Pancreas (tissue), 10 donors: Measurements from ENCODE around the gene SRP9. TPM values are rescaled to one million over a fixed set of nuclear protein-coding genes. Genes with fewer than 3 reads are reported as not detected.

Source experiments
- ATAC-seq, 4 donors: fragments of 200-7000 bp; cut with Tn5 transposase; one replicate each; pipeline versions ENCODE4 v1.8.0 to v1.9.1; 2020; ENCODE audit warnings: mild to moderate bottlenecking in 4 of 4, moderate library complexity in 4 of 4
- DNase-seq, 6 donors: peaks; one replicate each; pipeline ENCODE4 v3.0.0-alpha.2; 2020
- FAIRE-seq: peaks from 2 replicates; lab custom pipeline; 2012; peaks lifted over from hg19 to GRCh38; lab: Jason Lieb, UNC
- H3K27ac ChIP-seq, 4 donors: fragments of 200-600 bp; sonication (generic); 1 replicate in 3 of 4; 2 replicates in 1 of 4; pipeline versions ENCODE4 v1.5.0 to v1.8.0; 2020
- H3K27me3 ChIP-seq, 4 donors: fragments of 200-600 bp; one replicate each; pipeline ENCODE4 v1.8.0; 2021
- H3K36me3 ChIP-seq, 3 donors: fragments of 200-600 bp; sonication (generic) in 1 of 3; one replicate each; pipeline versions ENCODE4 v1.5.0 to v1.8.0; 2020 to 2021
- H3K4me1 ChIP-seq, 3 donors: fragments of 200-600 bp; one replicate each; pipeline ENCODE4 v1.8.0; 2021
- H3K4me3 ChIP-seq, 4 donors: fragments of 200-600 bp; sonication (generic) in 2 of 4; one replicate each; pipeline versions ENCODE4 v1.5.0 to v1.8.0; 2020 to 2021
- H3K9me3 ChIP-seq, 4 donors: fragments of 200-600 bp; one replicate each; pipeline ENCODE4 v1.8.0; 2021
- WGBS, 2 donors: extraction: QIAGEN DNeasy Blood & Tissue Kit; methylation state at CpG; one replicate each; pipeline ENCODE4 v1.1.7; 2013; 5-methylcytosine and 5-hydroxymethylcytosine counted together
- intact Hi-C, 3 donors: fragments of 100-400 bp; cut with DNase I; formaldehyde crosslinking; loops; one replicate each; pipeline versions ENCODE4 v1.11.1 to v1.14.2; 2022
- polyA plus RNA-seq, 2 donors: library from polyadenylated mRNA; stranded (reverse); fragments of 200-250 nt; gene quantifications; one replicate each; pipeline ENCODE4 v1.2.3, GENCODE V29; 2013
- total RNA-seq, 6 donors: library from RNA; stranded (reverse); fragmentation: NEBNext Ultra II Directional in 4 of 6; extraction: Animal tissue kit (Norgen Biotek cat#: 25700) in 4 of 6; gene quantifications; one replicate each; pipeline versions ENCODE4 v1.2.1 to v1.2.4, GENCODE V29; 2021 to 2023
- TF ChIP-seq, protein P1 (sequence below), 4 donors: fragments of 200-600 bp; sonication (generic) in 3 of 4; IDR thresholded peaks; one replicate each; pipeline versions ENCODE4 v1.5.0 to v1.8.0; 2021; ENCODE audit warnings: antibody characterized with exemption in 4 of 4
- donor health status: healthy with polysubstance abuse.
- donor health status: DM: no; HTN: no; CAD: no; lungs with moderate emphysema.
- donor health status: DM: no; HTN: no; CAD: no.
- donor health status: control.
- donor health status: control.
- donor health status: Bipolar disorder and iron deficiency.
- donor health status: DM: yes; HTN: yes; CAD: no.
- donor health status: DM: no; HTN: no; CAD: no.
- donor health status: DM: no; HTN: no; CAD: no.
- donor health status: DM: yes; HTN: yes; CAD: no.

Gene SRP9
- total and polyA plus RNA-seq, 8 donors = 63.0 to 145 (median 89.5) TPM

- Histone ChIP-seq H3K9me3 (no peaks in the 10 kb centered on the region), H3K4me3 (no peak overlapping the region), H3K27ac (no peak overlapping the region), H3K4me1 (peaks cover 0 to 26% (median 8%) of the 10 kb centered on the region in 3 donors), H3K27me3 (no peaks in the 10 kb centered on the region), H3K36me3 (no peaks in the 10 kb centered on the region)
- FAIRE-seq (no peak), DNase-seq (no peak), ATAC-seq (no peak)
- 88 to 93% methylated on average over 3 of the region's 3 CpGs for WGBS, 2 donors
- TF ChIP-seq, protein P1, sequence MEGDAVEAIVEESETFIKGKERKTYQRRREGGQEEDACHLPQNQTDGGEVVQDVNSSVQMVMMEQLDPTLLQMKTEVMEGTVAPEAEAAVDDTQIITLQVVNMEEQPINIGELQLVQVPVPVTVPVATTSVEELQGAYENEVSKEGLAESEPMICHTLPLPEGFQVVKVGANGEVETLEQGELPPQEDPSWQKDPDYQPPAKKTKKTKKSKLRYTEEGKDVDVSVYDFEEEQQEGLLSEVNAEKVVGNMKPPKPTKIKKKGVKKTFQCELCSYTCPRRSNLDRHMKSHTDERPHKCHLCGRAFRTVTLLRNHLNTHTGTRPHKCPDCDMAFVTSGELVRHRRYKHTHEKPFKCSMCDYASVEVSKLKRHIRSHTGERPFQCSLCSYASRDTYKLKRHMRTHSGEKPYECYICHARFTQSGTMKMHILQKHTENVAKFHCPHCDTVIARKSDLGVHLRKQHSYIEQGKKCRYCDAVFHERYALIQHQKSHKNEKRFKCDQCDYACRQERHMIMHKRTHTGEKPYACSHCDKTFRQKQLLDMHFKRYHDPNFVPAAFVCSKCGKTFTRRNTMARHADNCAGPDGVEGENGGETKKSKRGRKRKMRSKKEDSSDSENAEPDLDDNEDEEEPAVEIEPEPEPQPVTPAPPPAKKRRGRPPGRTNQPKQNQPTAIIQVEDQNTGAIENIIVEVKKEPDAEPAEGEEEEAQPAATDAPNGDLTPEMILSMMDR (IDR thresholded peaks at IDR 0.05) = no peak
- intact Hi-C loops = no loop called here
Measured at GRCh38 chr1:225749706-225750105, 27.9 kb upstream of the SRP9 start.

DNA sequence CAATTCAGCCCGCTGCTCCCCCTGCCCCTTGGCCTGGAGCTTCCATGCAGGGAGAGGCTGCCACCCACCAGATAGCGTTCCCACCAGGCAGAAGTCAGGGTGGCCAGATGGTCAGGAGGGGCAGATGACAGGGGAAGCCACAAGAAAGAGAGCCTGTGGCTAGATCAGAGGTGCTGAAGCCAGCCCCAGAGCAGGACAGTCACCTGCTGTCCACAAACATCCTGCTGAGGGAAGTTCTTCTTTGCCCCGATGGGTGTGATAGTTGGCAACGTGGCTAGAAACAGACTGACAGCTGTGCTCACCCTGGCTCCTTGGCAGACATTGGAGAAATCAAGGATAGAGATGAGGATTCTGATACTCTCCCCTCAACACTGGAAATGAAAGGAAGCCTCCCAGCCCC lies 27.2 kb upstream of the SRP9 start:
- peaks cover 7 to 33% (median 13%) of the 10 kb centered on the region in 3 donors for H3K4me1 ChIP-seq
- no peak overlapping the region for H3K27ac ChIP-seq
- no peak overlapping the region for H3K4me3 ChIP-seq
- H3K27me3 ChIP-seq = no peaks in the 10 kb centered on the region
- no peak for DNase-seq
- H3K36me3 ChIP-seq = no peaks in the 10 kb centered on the region
- intact Hi-C loops = no loop called here
- WGBS, 2 donors = 67 to 74% methylated on average over 4 of the region's 4 CpGs
- no peaks in the 10 kb centered on the region for H3K9me3 ChIP-seq
- FAIRE-seq = no peak
- TF ChIP-seq, protein P1 (IDR thresholded peaks at IDR 0.05) = no peak
- no peak for ATAC-seq

DNA sequence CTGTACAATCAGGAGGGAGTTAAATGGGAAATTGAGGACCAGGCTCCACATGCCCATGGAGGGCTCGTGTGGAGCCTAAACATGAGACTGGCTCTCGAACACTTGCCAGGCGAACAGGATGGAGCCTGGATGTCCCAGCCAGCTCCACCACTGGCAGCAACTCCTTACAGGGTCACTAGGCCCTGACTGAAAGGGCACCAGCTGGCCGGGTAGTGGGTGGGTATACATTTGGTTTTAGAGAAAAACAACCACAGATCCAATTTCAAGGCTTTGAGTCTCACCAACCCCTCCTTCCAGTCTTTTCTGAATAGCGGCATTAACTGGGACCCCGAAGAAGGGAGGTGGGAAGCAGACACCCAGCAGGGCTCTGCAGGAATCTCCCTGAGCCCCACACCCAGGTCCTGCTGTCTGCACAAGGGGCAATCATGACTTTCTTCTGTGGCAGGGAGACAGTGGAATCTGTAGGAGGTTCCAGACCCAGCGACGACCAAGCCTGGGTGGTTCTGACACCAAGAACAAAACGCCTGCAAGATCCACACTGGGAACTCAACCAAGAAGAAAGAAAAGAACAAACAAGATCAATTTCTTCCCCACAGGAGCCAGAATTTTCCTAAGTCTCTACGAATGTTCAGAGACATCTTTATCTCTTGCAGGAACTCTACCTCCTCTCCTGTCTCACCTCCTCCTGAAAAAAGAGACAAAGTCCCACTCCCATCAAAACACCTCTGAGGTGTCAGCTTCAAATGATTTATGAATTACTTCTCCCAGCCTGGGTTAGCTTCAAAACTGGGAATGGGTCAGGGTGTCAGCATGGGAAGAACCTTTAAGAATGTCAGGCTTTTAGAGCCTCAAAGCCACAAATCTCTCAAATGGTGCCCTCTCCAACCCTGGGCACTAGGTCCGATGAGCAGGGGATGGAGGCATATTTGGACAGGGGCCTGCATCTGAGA lies 26.5 kb upstream of the SRP9 start:
- 84 to 85% methylated on average over 11 of the region's 11 CpGs for WGBS, 2 donors
- no peak for FAIRE-seq
- Histone ChIP-seq H3K36me3 (no peaks in the 10 kb centered on the region), H3K9me3 (no peaks in the 10 kb centered on the region), H3K4me3 (no peak overlapping the region), H3K27ac (no peak overlapping the region), H3K4me1 (peaks cover 8 to 31% (median 13%) of the 10 kb centered on the region in 3 donors), H3K27me3 (no peaks in the 10 kb centered on the region)
- no peak for ATAC-seq
- no peak for DNase-seq
- TF ChIP-seq, protein P1 (IDR thresholded peaks at IDR 0.05) = no peak
- intact Hi-C loops = no loop called here

GRCh38 chr1:225752245-225752644 lies 25.4 kb upstream of the SRP9 start:
- peaks cover 8 to 26% (median 10%) of the 10 kb centered on the region in 3 donors for H3K4me1 ChIP-seq
- intact Hi-C loops = no loop called here
- H3K27ac ChIP-seq = peak overlapping the region in 2 of 4 donors; percentile 39 to 44
- peak in 3 of 4 donors; percentile 52 to 80 (median 63) for ATAC-seq
- H3K9me3 ChIP-seq = no peaks in the 10 kb centered on the region
- H3K36me3 ChIP-seq = no peaks in the 10 kb centered on the region
- H3K27me3 ChIP-seq = no peaks in the 10 kb centered on the region
- FAIRE-seq = no peak
- TF ChIP-seq, protein P1 (IDR thresholded peaks at IDR 0.05) = no peak
- WGBS, 2 donors = 16 to 30% methylated on average over 1 of the region's 1 CpG
- no peak for DNase-seq
- no peak overlapping the region for H3K4me3 ChIP-seq
